ENCODE data around the gene TNNC1. TPM values are rescaled to one million over a fixed set of nuclear protein-coding genes. Genes with fewer than 3 reads are reported as not detected.

Gene TNNC1
- 0.18 TPM in 1 of 2 replicates, not detected in the other for total RNA-seq

- DNase-seq (ENCODE audit: low read depth, low spot score): no peak
Measured at GRCh38 chr3:52453496-52454249, at the start of gene TNNC1. Gene TNNC1, minus strand, starts transcription at chr3:52454041. Its CDS starts 26 bp downstream, at chr3:52454015.

- no peak for DNase-seq (ENCODE audit: low read depth, low spot score)
Measured at GRCh38 chr3:52502808-52503350, 49.0 kb upstream of the TNNC1 start.

- no peak for DNase-seq (ENCODE audit: low read depth, low spot score)
Measured at GRCh38 chr3:52502001-52502400, 48.2 kb upstream of the TNNC1 start.

GRCh38 chr3:52501046-52501445, 47.2 kb upstream of the TNNC1 start:
- DNase-seq (ENCODE audit: low read depth, low spot score): no peak

GRCh38 chr3:52498137-52499054, 44.6 kb upstream of the TNNC1 start:
- DNase-seq (ENCODE audit: low read depth, low spot score): no peak

- DNase-seq (ENCODE audit: low read depth, low spot score): peak; percentile 55
Measured at GRCh38 chr3:52495777-52496602, 42.1 kb upstream of the TNNC1 start.

- DNase-seq (ENCODE audit: low read depth, low spot score): peak; percentile 86
Measured at GRCh38 chr3:52494886-52495495, 41.1 kb upstream of the TNNC1 start, which contains the start of gene STAB1. Gene STAB1, plus strand, starts transcription at chr3:52495338. Its CDS starts 76 bp downstream, at chr3:52495414.

- no peak for DNase-seq (ENCODE audit: low read depth, low spot score)
Measured at GRCh38 chr3:52494445-52494844, 40.6 kb upstream of the TNNC1 start.

- no peak for DNase-seq (ENCODE audit: low read depth, low spot score)
Measured at GRCh38 chr3:52493232-52494017, 39.6 kb upstream of the TNNC1 start.

GRCh38 chr3:52492059-52492458, 38.2 kb upstream of the TNNC1 start:
- no peak for DNase-seq (ENCODE audit: low read depth, low spot score)

- peak; percentile 81 for DNase-seq (ENCODE audit: low read depth, low spot score)
Measured at GRCh38 chr3:52490939-52491526, 37.2 kb upstream of the TNNC1 start.

GRCh38 chr3:52490035-52490938, 36.4 kb upstream of the TNNC1 start:
- no peak for DNase-seq (ENCODE audit: low read depth, low spot score)

- DNase-seq (ENCODE audit: low read depth, low spot score): no peak
Measured at GRCh38 chr3:52489453-52489852, 35.6 kb upstream of the TNNC1 start.

- no peak for DNase-seq (ENCODE audit: low read depth, low spot score)
Measured at GRCh38 chr3:52488746-52489145, 34.9 kb upstream of the TNNC1 start.

GRCh38 chr3:52487788-52488691, 34.2 kb upstream of the TNNC1 start:
- DNase-seq (ENCODE audit: low read depth, low spot score): no peak

- no peak for DNase-seq (ENCODE audit: low read depth, low spot score)
Measured at GRCh38 chr3:52487050-52487787, 33.4 kb upstream of the TNNC1 start.
